Ovary (tissue), 3 donors: Measurements from ENCODE around the gene SCAF4.

Experiments
- CTCF ChIP-seq, 3 donors: fragments of 450-650 bp in 2 of 3; fragments of 200-600 bp in 1 of 3; IDR thresholded peaks; one replicate each; pipeline versions ENCODE4 v1.5.1 to v1.8.0; 2016 to 2022; ENCODE audit warnings: antibody characterized with exemption in 3 of 3, mild to moderate bottlenecking in 1 of 3
- EP300 ChIP-seq: sonication (generic); formaldehyde crosslinking; IDR thresholded peaks from one replicate; pipeline ENCODE4 v1.6.1; 2017; ENCODE audit warnings: antibody characterized with exemption
- POLR2A ChIP-seq: fragments of 450-650 bp; IDR thresholded peaks from one replicate; pipeline ENCODE4 v1.6.1; 2017; ENCODE audit warnings: antibody characterized with exemption, mild to moderate bottlenecking, moderate library complexity
- donor health status: DM: no; HTN: no; CAD: no.

- TF ChIP-seq POLR2A (no peak), CTCF (IDR thresholded peaks at IDR 0.05) (no peak), EP300 (no peak)
Observed at GRCh38 chr21:31711745-31712285, 20.1 kb downstream of the SCAF4 start.
